Skin of body (tissue), 2 donors: Measurements from ENCODE around the gene KRTAP5-6. TPM values are rescaled to one million over a fixed set of nuclear protein-coding genes. Genes with fewer than 3 reads are reported as not detected.

Experiments used
- DNase-seq: peaks from one replicate; lab custom pipeline; 2025; lab: John Stamatoyannopoulos, UW
- total RNA-seq: library from RNA; depleted of rRNA; stranded (reverse); fragments of >200 nt; gene quantifications from one replicate; pipeline ENCODE4 v1.2.3, GENCODE V29; 2014

KRTAP5-6 gene
- total RNA-seq, 1 donor from 2014 or later = not detected

- DNase-seq = no peak
These were observed 4.3 kb downstream of the KRTAP5-6 start for GRCh38 chr11:1701091-1701807.

DNA sequence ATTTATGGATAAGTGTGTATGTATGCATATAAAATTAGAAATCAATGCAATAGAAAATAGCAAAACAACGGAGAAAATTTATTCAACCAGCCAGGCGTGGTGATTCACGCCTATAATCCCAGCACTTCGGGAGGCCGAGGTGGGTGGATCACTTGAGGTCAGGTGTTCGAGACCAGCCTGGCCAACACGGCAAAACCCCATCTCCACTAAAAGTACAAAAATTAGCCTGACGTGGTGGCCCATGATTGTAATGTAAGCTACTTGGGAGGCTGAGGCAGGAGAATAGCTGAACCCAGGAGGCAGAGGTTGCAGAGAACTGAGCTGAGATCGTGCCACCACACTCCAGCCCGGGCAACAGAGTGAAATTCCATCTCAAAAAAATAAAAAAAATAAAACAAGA lies 5.5 kb downstream of the KRTAP5-6 start:
- no peak for DNase-seq

- no peak for DNase-seq
These were observed 6.2 kb downstream of the KRTAP5-6 start for GRCh38 chr11:1703146-1703545.

DNA sequence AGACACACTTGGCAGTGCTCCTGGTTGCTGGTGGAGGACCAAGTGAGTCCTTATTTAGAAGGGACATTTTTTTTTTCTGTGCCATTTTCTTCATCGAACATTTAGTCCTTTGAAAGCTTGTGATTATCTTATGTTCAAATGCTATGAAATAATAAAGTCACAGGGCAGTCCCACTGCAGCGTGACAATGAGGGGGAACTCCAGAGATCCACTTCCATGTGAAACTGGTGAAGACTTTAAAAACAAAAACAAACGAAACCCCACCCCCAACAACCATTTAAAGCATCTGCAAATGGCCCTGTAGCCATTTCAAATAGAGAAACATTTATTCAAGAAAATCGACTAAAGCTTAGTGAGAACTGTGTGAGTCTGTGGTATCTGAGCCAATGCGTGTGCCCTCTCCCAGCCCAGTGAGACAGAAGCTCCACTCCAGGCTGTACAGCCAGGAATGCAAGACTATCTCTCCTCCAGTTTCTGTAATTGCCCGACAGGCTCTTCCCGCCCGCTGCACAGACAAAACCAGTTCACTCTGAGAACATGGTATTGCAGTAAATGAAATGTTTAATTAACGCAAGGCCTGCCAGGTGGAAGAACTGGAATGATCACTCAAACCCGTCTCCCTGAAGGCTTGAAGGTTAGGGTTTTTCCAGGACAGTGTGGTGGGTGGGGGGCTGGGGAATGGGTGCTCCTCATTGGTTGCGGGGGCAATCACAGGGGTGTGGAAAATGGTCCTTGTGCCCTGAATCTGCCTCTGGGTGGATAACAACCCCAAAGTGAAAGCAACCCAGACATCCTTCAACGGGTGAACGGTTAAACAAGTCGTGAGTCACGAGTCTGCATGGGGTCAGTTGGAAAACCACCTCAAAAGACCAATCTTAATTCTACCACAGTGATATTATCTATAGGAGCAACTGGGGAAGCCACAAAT lies 8.4 kb downstream of the KRTAP5-6 start:
- peak; percentile 11 for DNase-seq

GRCh38 chr11:1706634-1707400 lies 9.8 kb downstream of the KRTAP5-6 start:
- DNase-seq = no peak

DNA sequence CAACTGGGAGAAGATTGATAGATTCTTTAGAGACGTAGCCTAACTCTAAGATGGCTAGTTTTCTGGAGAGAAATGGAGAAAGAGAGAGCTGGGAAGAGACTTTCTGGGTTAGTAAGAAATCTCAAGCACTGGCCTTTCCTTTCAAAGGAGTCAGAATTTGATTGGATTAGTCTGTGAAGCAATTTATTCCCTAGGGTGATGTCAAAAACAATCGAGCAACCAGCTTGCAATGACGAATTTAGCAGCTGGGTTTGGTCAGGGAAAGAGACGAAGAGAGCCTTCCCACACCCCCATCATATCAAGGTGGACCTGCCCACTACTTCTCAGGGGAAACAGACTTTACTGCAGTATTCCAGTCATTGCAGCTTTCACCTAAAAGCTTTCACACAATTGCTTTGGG lies 10.8 kb downstream of the KRTAP5-6 start:
- no peak for DNase-seq

GRCh38 chr11:1708716-1709115 lies 11.7 kb downstream of the KRTAP5-6 start:
- DNase-seq = no peak

- no peak for DNase-seq
These were observed 18.2 kb downstream of the KRTAP5-6 start for GRCh38 chr11:1714908-1715885.

- no peak for DNase-seq
These were observed 20.8 kb downstream of the KRTAP5-6 start for GRCh38 chr11:1717745-1718144.

GRCh38 chr11:1718326-1718725 lies 21.3 kb downstream of the KRTAP5-6 start:
- no peak for DNase-seq

DNA sequence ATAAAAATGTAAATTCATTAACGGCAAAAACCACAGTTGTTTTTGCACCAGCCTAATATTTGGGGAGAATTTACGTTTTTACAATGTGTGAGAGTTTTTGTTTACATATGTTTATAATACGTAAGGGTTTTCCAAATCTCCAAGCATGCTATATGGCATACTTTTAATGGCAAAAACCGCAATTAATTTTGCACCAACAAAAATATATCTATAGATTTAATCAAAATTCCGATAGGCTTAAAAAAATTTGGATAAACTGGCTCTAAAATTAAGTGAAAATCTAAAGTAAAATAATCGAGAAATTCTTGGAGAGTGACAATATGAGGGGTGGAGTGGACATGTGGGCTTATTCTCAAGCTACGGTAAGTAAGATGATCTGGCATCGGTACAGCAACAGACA lies 22.8 kb downstream of the KRTAP5-6 start:
- DNase-seq = no peak

DNA sequence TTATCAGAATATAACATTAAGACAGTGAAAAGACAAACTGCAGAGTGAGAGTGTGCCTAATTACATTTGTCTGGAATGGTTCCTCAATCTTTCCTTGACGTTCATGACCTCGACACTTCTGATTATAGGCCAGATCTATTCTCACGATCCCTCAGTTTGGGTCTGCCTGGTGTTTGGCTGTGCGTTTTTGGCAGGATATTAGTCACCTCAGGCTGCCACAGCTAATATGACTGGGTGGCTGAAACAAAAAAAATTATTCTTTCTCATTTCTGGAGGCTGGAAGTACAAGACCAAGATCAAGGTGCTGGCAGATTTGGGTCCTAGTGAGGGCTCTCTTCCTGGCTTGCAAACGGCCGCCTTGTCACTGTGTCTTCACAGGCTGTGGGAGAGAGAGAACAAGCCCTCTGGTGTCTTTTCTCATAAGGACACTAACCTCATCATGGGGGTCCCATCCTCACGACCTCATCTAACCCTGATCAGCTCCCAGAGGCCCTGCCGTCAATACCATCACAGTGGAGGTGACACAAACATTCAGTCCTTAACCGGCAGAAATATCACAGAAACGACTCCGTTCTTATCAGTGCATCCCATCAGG lies 30.2 kb downstream of the KRTAP5-6 start:
- DNase-seq = no peak

GRCh38 chr11:1727861-1728260 lies 30.9 kb downstream of the KRTAP5-6 start:
- no peak for DNase-seq

GRCh38 chr11:1728301-1728700 lies 31.3 kb downstream of the KRTAP5-6 start:
- no peak for DNase-seq

GRCh38 chr11:1728931-1729691 lies 32.1 kb downstream of the KRTAP5-6 start:
- DNase-seq = peak; percentile 5

DNA sequence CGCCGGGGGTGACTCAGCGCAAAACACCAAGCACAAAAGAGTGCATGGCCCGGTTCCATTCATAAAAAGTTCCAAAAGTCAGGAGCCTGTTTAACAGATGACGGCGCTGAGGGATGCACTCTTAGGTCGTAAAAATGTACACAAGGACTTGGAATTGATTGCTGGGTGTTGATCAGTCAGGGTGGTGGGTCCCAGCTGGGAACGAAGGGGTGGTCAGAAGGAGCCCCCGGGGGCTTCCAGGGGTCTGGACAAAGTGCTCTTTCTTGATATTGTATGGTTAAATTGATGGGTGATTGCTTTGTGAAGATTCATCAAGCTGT lies 32.7 kb downstream of the KRTAP5-6 start:
- no peak for DNase-seq

GRCh38 chr11:1730059-1730629 lies 33.1 kb downstream of the KRTAP5-6 start:
- DNase-seq = no peak

GRCh38 chr11:1731451-1732059 lies 34.6 kb downstream of the KRTAP5-6 start:
- no peak for DNase-seq
